KMS-11 (cell line): ENCODE data around the gene LAX1.

ENCODE experiments used
- H2AFZ ChIP-seq: fragments of 200-600 bp; sonication (generic); 2 replicates; pipeline ENCODE4 v1.6.1; 2016; ENCODE audit warnings: antibody characterized with exemption, mixed run types, low read depth
- H3K27ac ChIP-seq: fragments of 200-600 bp; sonication (generic); 2 replicates; pipeline ENCODE4 v1.6.1; 2016; ENCODE audit warnings: mild to moderate bottlenecking, mixed run types
- H3K27me3 ChIP-seq: fragments of 200-600 bp; sonication (generic); 2 replicates; pipeline ENCODE4 v1.6.1; 2017; ENCODE audit warnings: mild to moderate bottlenecking, low read depth, mixed run types, moderate library complexity; ENCODE audit not compliant: insufficient read depth
- H3K36me3 ChIP-seq: fragments of 200-600 bp; sonication (generic); 2 replicates; pipeline ENCODE4 v1.6.1; 2017; ENCODE audit warnings: mild to moderate bottlenecking, mixed run types; ENCODE audit not compliant: insufficient read depth
- H3K4me1 ChIP-seq: fragments of 200-600 bp; sonication (generic); 2 replicates; pipeline ENCODE4 v1.6.1; 2016; ENCODE audit warnings: mild to moderate bottlenecking, low read depth, mixed run types; ENCODE audit not compliant: poor library complexity, severe bottlenecking
- H3K4me2 ChIP-seq: fragments of 200-600 bp; sonication (generic); 2 replicates; pipeline ENCODE4 v1.7.0; 2016; ENCODE audit warnings: mild to moderate bottlenecking, mixed run types
- H3K4me3 ChIP-seq: fragments of 200-600 bp; sonication (generic); IDR thresholded peaks from 2 replicates; pipeline ENCODE4 v1.6.1; 2017; ENCODE audit warnings: low read depth, low read length, mixed read lengths; ENCODE audit not compliant: insufficient read depth
- H3K79me2 ChIP-seq: fragments of 200-600 bp; sonication (generic); 2 replicates; pipeline ENCODE4 v1.6.1; 2016; ENCODE audit warnings: low read depth, mixed run types; ENCODE audit not compliant: insufficient read depth
- H3K9ac ChIP-seq: fragments of 200-600 bp; sonication (generic); 2 replicates; pipeline ENCODE4 v1.6.1; 2016; ENCODE audit warnings: mild to moderate bottlenecking, mixed run types
- H4K20me1 ChIP-seq: fragments of 200-600 bp; sonication (generic); 2 replicates; pipeline ENCODE4 v1.6.1; 2016; ENCODE audit warnings: mild to moderate bottlenecking, mixed run types; ENCODE audit not compliant: insufficient read depth
- CTCF ChIP-seq: fragments of 200-600 bp; sonication (generic); conservative IDR thresholded peaks from 2 replicates; pipeline ENCODE4 v1.6.1; 2017; ENCODE audit warnings: low read depth, mild to moderate bottlenecking, antibody characterized with exemption, low read length, moderate library complexity, mixed read lengths

LAX1 gene

GRCh38 chr1:203763505-203763904 lies 1.5 kb upstream of the LAX1 start:
- no peak for TF ChIP-seq CTCF

GRCh38 chr1:203764105-203765028 lies 616 bp upstream of the LAX1 start:
- TF ChIP-seq CTCF, result no peak
- H4K20me1 ChIP-seq, result no peaks in the 10 kb centered on the region
- H3K4me2 ChIP-seq, result peak overlapping the region; percentile 72
- no peaks in the 10 kb centered on the region for H3K27me3 ChIP-seq
- H3K4me3 ChIP-seq, result peak overlapping the region; percentile 87
- no peaks in the 10 kb centered on the region for H3K36me3 ChIP-seq
- peak overlapping the region; percentile 90 for H2AFZ ChIP-seq
- H3K27ac ChIP-seq, result peak overlapping the region; percentile 82
- peaks cover 21% of the 10 kb centered on the region for H3K4me1 ChIP-seq
- H3K79me2 ChIP-seq, result no peaks in the 10 kb centered on the region
- peak overlapping the region; percentile 62; the same call in 1 of the 2 replicates for H3K9ac ChIP-seq

More at GRCh38 chr1:203763505-203763904, 1.5 kb upstream of the LAX1 start:
- H3K27me3 ChIP-seq, result no peaks in the 10 kb centered on the region
- H3K4me1 ChIP-seq, result peaks cover 21% of the 10 kb centered on the region
- no peak overlapping the region for H2AFZ ChIP-seq
- no peaks in the 10 kb centered on the region for H3K36me3 ChIP-seq
- H3K79me2 ChIP-seq, result no peaks in the 10 kb centered on the region
- H3K4me3 ChIP-seq, result no peak overlapping the region
- H3K27ac ChIP-seq, result no peak overlapping the region
- no peak overlapping the region for H3K4me2 ChIP-seq
- H3K9ac ChIP-seq, result no peak overlapping the region
- no peaks in the 10 kb centered on the region for H4K20me1 ChIP-seq

GRCh38 chr1:203768256-203768655 lies 3.3 kb downstream of the LAX1 start:
- H3K36me3 ChIP-seq, result no peaks in the 10 kb centered on the region
- TF ChIP-seq CTCF, result no peak
- H4K20me1 ChIP-seq, result no peaks in the 10 kb centered on the region
- H3K9ac ChIP-seq, result no peak overlapping the region
- no peak overlapping the region for H3K4me3 ChIP-seq
- H3K27ac ChIP-seq, result no peak overlapping the region
- H2AFZ ChIP-seq, result no peak overlapping the region
- H3K27me3 ChIP-seq, result no peaks in the 10 kb centered on the region
- H3K79me2 ChIP-seq, result no peaks in the 10 kb centered on the region
- H3K4me1 ChIP-seq, result peaks cover 21% of the 10 kb centered on the region
- no peak overlapping the region for H3K4me2 ChIP-seq

- Histone ChIP-seq H3K9ac (no peak overlapping the region), H3K4me1 (peaks cover 13% of the 10 kb centered on the region), H3K36me3 (no peaks in the 10 kb centered on the region), H4K20me1 (no peaks in the 10 kb centered on the region), H2AFZ (no peak overlapping the region), H3K4me3 (no peak overlapping the region), H3K79me2 (no peaks in the 10 kb centered on the region), H3K27ac (no peak overlapping the region), H3K4me2 (no peak overlapping the region), H3K27me3 (no peaks in the 10 kb centered on the region)
- no peak for TF ChIP-seq CTCF
These were observed 4.7 kb downstream of the LAX1 start for GRCh38 chr1:203769505-203770343.
